Measurements from ENCODE around the gene B9D1.

Gene B9D1

DNA sequence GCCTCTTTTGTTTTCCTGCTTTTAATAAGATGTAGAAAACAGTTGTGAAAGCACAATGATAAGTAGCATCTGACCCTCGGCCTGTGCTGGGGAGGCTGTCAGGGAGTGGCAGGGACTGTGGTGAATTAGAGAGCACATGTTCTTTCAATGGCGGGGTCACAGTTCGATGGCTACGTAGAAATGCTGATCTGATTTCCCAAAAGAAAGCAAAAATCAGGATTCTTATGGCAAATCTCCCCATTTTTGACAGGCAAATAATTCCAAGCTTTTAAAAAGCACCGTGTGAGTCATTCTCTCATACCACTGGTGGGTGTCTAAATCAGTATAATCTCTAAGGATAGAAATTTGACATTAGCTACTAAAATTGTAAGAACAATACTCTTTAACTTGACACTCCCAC lies 11.6 kb upstream of the B9D1 start:
- Mint-ChIP-seq H3K4me1 (peaks cover 33 to 54% of the 10 kb centered on the region in 2 donors), H3K27me3 (no peaks in the 10 kb centered on the region), H3K36me3 (peaks cover 0 to 3% of the 10 kb centered on the region in 2 donors), H3K9me3 (no peaks in the 10 kb centered on the region), H3K27ac (no peak overlapping the region), H3K4me3 (no peak overlapping the region)
- DNase-seq (no peak), ATAC-seq (replicated peaks) (no peak)

DNA sequence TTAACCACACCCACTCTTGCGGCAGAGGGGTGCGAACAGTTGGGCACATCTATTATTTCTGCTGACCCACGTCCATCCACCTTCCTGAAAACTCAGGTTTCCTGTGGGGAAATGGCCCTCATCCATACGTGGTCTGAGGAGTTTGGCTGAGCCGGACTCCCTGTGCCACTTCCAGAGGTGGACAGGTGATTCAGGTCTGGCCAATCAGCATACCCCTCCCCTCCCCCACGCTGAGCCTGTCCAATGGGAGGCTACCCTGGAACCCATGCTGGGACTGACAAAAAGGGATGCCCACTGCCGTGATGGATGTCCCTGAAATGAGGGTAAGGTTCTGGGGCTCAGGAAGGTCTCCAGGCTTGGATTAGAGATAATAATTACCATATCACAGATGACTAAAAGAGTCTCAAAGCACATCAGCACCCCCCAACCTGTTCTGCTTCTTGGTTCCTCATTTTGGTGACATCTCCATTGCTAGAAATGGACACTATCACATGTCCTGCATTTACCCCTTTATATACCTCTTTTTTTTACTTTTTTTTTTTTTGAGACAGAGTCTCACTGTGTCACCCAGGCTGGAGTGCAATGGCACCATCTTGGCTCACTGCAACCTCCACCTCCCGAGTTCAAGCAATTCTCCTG lies 10.5 kb upstream of the B9D1 start:
- Mint-ChIP-seq H3K4me3 (no peak overlapping the region), H3K4me1 (peaks cover 35 to 55% of the 10 kb centered on the region in 2 donors), H3K27ac (no peak overlapping the region), H3K36me3 (peaks cover 0 to 3% of the 10 kb centered on the region in 2 donors), H3K9me3 (no peaks in the 10 kb centered on the region), H3K27me3 (no peaks in the 10 kb centered on the region)
- no peak for ATAC-seq (replicated peaks)
- DNase-seq = no peak

DNA sequence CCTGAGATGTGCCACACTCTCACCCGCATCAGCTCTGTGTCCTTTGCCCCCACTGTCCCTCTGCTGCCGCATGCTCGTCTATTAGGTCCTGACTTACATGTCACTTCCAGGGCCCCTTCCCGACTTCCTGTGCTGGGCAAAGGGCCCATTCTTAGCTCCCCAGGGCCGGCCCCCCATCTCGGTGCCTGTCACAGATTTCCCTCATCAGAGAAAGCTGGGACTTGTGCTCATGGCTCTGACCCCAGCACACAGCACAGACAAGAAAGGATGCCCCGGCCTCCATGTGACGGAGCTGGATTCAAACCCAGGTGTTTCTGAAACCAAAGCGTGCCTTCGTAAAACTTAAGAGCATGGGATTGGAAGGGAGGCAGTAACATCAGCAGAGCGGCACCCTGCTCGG lies 9.9 kb upstream of the B9D1 start:
- Mint-ChIP-seq H3K9me3 (no peaks in the 10 kb centered on the region), H3K4me3 (no peak overlapping the region), H3K4me1 (peaks cover 35 to 55% of the 10 kb centered on the region in 2 donors), H3K36me3 (peaks cover 0 to 3% of the 10 kb centered on the region in 2 donors), H3K27ac (no peak overlapping the region), H3K27me3 (no peaks in the 10 kb centered on the region)
- no peak for ATAC-seq (replicated peaks)
- no peak for DNase-seq

DNA sequence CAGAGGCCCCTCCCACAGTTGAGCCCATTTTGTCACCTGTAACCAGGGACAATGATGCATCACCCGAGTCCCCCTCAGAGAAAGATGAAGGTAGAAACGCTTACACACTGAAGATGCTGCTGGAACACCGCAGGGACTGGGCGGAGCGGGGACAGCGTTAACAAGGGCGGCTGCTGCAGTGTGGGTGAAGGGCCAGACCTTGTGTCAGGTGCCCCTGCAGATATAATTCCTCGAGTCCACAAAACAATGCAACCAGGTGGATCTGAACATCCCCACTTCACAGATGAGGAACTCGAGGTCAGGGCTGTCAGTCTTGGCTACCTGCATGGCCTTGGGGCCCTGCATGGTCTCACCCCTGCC lies 9.5 kb upstream of the B9D1 start:
- no peaks in the 10 kb centered on the region for H3K27me3 Mint-ChIP-seq
- peaks cover 0 to 3% of the 10 kb centered on the region in 2 donors for H3K36me3 Mint-ChIP-seq
- H3K27ac Mint-ChIP-seq = no peak overlapping the region
- ATAC-seq (replicated peaks) (no peak), DNase-seq (no peak)
- H3K9me3 Mint-ChIP-seq = no peaks in the 10 kb centered on the region
- peaks cover 34 to 52% of the 10 kb centered on the region in 2 donors for H3K4me1 Mint-ChIP-seq
- H3K4me3 Mint-ChIP-seq = no peak overlapping the region

DNA sequence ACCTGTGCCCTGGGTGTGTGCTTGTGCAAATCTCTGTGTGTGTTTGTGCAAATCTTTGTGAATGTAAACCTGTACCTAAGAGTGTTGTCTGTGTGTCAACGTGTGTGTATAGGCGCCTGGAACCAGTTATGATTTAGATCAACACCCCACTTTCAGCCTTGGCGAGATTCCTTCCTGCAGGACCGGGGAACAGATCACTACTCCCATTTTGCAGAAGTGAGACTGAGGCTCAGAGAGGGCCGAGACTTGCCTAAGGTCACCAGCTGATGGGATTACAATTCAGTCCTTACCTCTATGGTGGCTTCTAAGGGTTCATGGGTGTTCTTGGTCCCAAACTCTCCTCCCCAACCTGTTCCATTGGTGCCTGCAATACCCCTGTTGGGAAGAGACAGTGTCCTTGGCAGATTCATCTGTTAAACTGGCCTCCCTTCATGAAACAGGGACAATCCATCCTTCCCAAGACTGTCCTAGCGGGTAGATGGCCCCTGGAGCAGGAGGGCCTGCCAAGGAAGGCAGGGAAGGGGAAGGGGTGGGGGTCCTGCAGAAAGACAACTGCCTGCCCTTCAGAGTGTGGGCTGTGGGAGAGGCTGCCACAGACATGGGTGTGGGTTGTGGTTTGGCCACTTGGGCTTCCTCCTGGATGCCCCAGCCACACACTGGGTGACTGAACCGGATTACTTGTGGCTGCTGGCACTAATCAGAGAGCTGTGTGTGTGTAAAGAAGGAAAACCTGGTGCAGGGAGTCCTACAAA lies 8.9 kb upstream of the B9D1 start:
- no peaks in the 10 kb centered on the region for H3K27me3 Mint-ChIP-seq
- no peak overlapping the region for H3K27ac Mint-ChIP-seq
- ATAC-seq (replicated peaks) (peak; percentile 31 to 48), DNase-seq (no peak)
- peaks cover 31 to 49% of the 10 kb centered on the region in 2 donors for H3K4me1 Mint-ChIP-seq
- H3K36me3 Mint-ChIP-seq = peaks cover 0 to 3% of the 10 kb centered on the region in 2 donors
- H3K4me3 Mint-ChIP-seq = no peak overlapping the region
- no peaks in the 10 kb centered on the region for H3K9me3 Mint-ChIP-seq

DNA sequence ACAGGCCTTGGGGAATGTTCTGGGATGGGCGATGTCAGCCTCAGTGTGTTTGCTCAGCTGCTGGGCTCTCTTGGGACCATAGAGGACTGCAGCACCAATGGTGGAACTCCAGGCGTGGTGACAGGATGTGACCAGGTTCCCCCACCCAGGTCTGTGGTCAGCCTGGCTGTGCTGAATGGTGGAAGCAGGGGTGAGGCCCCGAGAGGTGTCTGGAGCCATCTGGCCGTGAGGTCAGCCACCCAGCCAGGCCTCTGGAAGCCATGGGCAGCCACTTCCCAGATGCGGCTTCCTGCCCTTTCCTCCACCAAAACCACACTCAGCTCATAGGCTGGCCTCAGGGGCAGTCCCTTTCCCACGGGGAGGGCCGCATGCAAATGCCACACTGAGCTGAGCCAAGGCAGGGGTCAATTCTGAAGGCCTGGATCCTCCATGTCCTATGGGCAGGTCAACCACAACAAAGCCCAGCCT lies 8.0 kb upstream of the B9D1 start:
- H3K27ac Mint-ChIP-seq = peak overlapping the region; percentile 86
- no peaks in the 10 kb centered on the region for H3K9me3 Mint-ChIP-seq
- DNase-seq = peak; percentile 42
- H3K4me3 Mint-ChIP-seq = peak overlapping the region in 1 of 2 donors; percentile 65
- peaks cover 0 to 6% of the 10 kb centered on the region in 2 donors for H3K27me3 Mint-ChIP-seq
- peaks cover 0 to 3% of the 10 kb centered on the region in 2 donors for H3K36me3 Mint-ChIP-seq
- peaks cover 31 to 49% of the 10 kb centered on the region in 2 donors for H3K4me1 Mint-ChIP-seq
- ATAC-seq (replicated peaks) = peak; percentile 79 to 80

DNA sequence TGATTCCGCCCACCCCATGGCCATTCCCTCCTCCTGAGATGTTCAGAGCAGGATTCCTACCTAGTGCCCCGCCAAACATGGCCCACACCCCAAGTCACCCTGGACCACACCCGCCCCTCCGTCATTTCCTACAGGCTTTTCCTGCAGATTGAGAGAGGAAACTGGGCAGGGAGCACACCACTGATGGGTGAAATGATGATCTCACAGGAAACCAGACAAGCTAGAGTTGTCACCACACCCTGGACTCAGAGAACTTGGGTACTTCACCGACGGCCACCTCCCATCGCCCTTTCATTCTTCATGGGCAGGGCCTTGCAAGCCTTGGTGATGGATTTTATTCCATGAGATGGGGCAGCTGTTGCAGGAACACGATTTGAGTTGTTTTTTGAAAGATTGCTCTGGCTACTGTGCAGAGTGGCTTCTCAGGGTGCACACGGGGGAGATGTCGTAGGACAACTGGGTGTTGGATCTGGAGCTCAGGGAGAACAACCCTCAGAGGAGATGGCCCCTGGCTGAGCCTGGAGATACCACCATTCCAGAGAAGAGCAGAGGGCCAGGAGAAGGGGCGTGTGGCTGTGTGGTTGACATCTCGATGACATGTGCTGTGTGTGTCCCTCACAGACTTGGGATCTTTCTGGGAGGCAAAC lies 7.4 kb upstream of the B9D1 start:
- H3K27ac Mint-ChIP-seq = peak overlapping the region; percentile 86
- peak in 1 of 2 donors; percentile 47 for ATAC-seq (replicated peaks)
- H3K4me1 Mint-ChIP-seq = peaks cover 31 to 49% of the 10 kb centered on the region in 2 donors
- DNase-seq = no peak
- H3K27me3 Mint-ChIP-seq = peaks cover 0 to 7% of the 10 kb centered on the region in 2 donors
- peaks cover 0 to 3% of the 10 kb centered on the region in 2 donors for H3K36me3 Mint-ChIP-seq
- peak overlapping the region; percentile 57 to 65 for H3K4me3 Mint-ChIP-seq
- no peaks in the 10 kb centered on the region for H3K9me3 Mint-ChIP-seq

DNA sequence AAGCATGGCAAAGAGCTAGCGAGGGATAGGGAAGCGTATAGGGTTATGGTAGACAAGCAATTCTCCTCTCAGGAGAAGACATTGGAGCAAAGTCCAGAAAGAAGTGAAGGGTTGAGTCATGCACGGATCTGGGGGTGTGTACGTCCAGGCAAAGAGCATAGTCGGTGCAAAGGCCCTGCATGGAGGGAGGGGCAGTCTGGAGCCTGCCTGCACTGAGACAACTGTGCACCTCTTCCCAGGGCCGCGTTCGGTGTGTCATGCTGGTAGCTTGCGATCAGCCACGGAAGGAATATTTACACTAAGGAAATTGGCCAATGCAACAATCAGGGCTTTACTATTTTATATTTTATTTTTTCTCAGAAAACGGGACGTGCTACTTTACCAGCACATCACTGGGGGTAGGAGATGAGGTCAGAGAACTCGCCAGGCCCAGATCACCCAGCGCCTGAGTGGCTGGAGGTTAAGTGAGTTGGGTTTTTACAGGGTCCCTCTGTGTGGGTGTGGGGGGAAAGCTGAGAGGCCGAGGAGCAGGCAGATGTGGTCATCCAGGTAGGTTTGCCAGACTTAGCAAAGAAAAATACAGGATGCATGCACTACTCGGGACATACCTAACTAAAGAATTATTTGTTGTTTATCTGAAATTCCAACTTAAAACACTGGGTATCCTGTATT lies 6.7 kb upstream of the B9D1 start:
- Mint-ChIP-seq H3K4me1 (peaks cover 31 to 49% of the 10 kb centered on the region in 2 donors), H3K27me3 (peaks cover 0 to 12% of the 10 kb centered on the region in 2 donors), H3K36me3 (peaks cover 0 to 3% of the 10 kb centered on the region in 2 donors), H3K9me3 (no peaks in the 10 kb centered on the region), H3K4me3 (no peak overlapping the region), H3K27ac (no peak overlapping the region)
- no peak for ATAC-seq (replicated peaks)
- DNase-seq = no peak

DNA sequence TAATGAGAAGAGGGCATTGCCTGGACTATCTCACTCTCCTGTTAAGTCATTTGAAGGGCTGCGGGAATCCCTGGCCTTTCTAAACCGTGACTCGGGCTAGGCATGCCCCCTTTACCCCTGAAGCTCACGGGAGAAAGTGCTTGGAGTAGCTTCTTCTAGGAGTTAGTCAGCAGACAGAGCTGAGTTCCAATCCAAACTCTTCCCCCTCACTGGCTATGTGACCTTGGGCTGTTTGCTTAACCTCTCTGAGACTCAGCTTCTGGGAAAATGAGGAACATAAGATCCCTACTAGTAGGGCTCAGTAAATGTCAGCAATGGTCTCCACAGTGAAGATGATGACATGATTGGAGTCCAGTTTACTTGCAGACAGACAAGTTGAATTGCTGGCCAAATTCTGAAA lies 5.7 kb upstream of the B9D1 start:
- Mint-ChIP-seq H3K4me1 (peaks cover 31 to 41% of the 10 kb centered on the region in 2 donors), H3K36me3 (no peaks in the 10 kb centered on the region)
- ATAC-seq (replicated peaks) = no peak

DNA sequence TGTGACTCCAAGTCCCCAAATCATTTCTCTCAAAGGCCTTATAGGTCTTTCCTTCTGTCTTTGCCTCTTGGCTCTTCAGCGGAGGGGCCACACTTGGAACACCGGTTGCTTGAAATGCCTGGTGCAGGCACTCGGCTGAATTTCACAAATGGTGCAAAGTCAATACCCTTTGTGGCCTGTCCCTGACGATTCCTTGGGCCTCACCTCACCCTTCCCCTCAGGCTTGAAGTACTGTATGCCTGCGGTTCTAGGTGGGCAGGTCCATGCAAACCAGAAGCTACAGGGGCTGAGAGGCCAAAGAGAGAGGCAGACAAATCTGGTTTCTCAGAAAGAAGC lies 4.1 kb upstream of the B9D1 start:
- H3K9me3 Mint-ChIP-seq = no peaks in the 10 kb centered on the region
- no peak overlapping the region for H3K4me3 Mint-ChIP-seq
- peaks cover 24 to 38% of the 10 kb centered on the region in 2 donors for H3K4me1 Mint-ChIP-seq
- no peak for ATAC-seq (replicated peaks)
- no peak for DNase-seq
- H3K27ac Mint-ChIP-seq = no peak overlapping the region
- H3K36me3 Mint-ChIP-seq = no peaks in the 10 kb centered on the region
- H3K27me3 Mint-ChIP-seq = peaks cover 0 to 17% of the 10 kb centered on the region in 2 donors

More for the DNA sequence above, 5.7 kb upstream of the B9D1 start:
- peaks cover 0 to 17% of the 10 kb centered on the region in 2 donors for H3K27me3 Mint-ChIP-seq
- no peak overlapping the region for H3K4me3 Mint-ChIP-seq
- H3K9me3 Mint-ChIP-seq = no peaks in the 10 kb centered on the region
- DNase-seq = no peak
- no peak overlapping the region for H3K27ac Mint-ChIP-seq

DNA sequence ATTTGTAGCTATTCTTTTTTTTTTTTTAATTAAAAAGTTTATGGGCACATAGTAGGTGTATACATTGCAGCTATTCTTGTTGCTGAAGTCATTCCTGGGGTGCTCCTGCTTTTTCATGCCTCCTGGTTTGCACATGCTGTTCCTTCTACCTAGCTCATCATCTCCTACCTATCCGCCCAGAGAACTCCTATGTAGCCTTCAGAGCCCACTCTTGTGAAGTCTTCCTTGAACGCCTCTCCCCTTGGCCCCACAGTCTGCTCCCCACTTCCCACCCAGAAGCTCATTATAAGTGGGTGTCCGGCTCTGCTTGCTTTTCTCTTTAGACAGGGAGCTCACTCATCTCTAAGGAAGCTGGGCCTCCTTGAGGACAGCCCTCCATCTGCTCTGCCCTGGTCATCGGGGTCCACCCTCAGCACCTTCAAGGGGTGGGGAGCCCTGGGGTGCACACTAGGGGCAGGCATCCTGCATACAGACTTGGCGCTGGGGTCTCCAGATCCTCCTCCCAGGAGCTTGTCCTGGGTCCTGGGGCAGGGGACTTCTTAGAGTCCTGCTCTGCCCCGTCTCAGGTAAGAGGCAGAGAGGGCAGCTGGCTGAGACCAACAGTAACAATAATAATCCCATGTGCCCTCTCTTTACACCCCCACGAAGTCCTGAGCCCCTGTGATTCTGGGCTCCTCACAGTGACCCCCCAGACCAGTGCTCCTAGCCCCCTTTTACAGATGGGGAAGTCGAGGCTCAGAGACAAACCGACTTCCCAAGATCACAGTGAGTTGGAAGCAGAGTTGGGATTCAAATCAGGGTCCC lies 3.5 kb upstream of the B9D1 start:
- no peak for DNase-seq
- ATAC-seq (replicated peaks) = no peak
- no peaks in the 10 kb centered on the region for H3K9me3 Mint-ChIP-seq
- H3K27ac Mint-ChIP-seq = no peak overlapping the region
- peaks cover 18 to 37% of the 10 kb centered on the region in 2 donors for H3K4me1 Mint-ChIP-seq
- peaks cover 0 to 21% of the 10 kb centered on the region in 2 donors for H3K27me3 Mint-ChIP-seq
- H3K36me3 Mint-ChIP-seq = no peaks in the 10 kb centered on the region
- no peak overlapping the region for H3K4me3 Mint-ChIP-seq

DNA sequence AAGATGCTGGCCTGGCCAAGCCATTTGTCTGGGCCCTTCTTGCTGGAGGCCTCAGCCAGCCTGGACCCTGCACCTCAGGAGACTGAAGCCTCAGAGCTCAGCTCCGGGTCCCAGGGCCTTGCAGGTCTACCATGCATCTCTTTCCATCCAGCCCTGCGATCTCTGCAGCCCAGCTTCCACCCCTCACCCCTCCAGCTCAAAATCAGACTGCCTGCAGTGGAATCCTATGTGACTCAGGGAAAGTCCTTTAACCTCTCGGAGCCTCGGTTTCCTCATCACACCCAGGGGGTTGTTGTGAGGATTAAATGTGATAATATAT lies 2.9 kb upstream of the B9D1 start:
- H3K27ac Mint-ChIP-seq = no peak overlapping the region
- ATAC-seq (replicated peaks) (no peak), DNase-seq (no peak)
- H3K27me3 Mint-ChIP-seq = peaks cover 0 to 25% of the 10 kb centered on the region in 2 donors
- H3K4me3 Mint-ChIP-seq = no peak overlapping the region
- H3K9me3 Mint-ChIP-seq = no peaks in the 10 kb centered on the region
- H3K36me3 Mint-ChIP-seq = no peaks in the 10 kb centered on the region
- H3K4me1 Mint-ChIP-seq = peaks cover 13 to 31% of the 10 kb centered on the region in 2 donors

DNA sequence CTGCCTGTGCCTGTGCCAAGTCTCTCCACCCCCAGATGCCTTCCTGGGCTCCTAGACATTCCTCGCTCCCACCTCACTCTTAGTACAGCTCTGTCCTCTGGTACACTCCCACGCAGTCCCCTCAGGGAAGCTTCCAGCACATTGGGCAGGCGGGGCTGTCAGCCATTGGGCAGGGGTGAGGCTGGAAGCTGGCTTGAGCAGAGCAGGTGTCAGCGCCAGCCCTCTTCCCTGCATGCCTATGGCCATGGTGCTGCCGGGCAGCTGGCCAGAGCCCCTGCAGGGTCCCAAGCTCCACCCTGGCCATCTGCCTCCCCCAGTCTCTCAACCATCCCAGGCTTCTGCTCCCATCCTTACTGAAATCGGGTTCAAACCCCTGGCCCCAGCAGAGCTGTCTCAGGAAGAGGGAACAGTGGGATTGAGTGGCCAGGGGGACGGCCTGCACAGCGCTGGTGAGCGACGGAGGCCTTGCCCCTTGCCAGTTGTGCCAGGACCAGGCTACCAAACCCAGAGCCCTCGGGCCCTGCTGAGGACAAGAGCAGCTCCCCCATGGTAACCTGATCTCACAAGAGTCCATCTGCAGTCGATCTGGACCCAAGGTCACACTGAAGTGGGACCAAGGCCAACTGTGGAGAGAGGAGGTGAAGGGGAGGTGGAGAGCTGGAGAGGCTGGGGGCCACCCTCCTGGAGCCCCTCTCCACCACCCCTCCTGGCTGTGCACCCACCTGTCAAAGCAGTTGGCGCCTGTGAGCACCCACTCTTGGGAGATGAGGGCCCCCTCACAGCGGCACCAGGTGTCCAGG lies 2.4 kb upstream of the B9D1 start:
- H3K36me3 Mint-ChIP-seq = no peaks in the 10 kb centered on the region
- no peak overlapping the region for H3K4me3 Mint-ChIP-seq
- H3K4me1 Mint-ChIP-seq = peaks cover 8 to 26% of the 10 kb centered on the region in 2 donors
- ATAC-seq (replicated peaks) (no peak), DNase-seq (no peak)
- no peak overlapping the region for H3K27ac Mint-ChIP-seq
- H3K9me3 Mint-ChIP-seq = no peaks in the 10 kb centered on the region
- H3K27me3 Mint-ChIP-seq = peaks cover 0 to 30% of the 10 kb centered on the region in 2 donors
